ENCODE results near the gene ZNF610.

Gene ZNF610

DNA sequence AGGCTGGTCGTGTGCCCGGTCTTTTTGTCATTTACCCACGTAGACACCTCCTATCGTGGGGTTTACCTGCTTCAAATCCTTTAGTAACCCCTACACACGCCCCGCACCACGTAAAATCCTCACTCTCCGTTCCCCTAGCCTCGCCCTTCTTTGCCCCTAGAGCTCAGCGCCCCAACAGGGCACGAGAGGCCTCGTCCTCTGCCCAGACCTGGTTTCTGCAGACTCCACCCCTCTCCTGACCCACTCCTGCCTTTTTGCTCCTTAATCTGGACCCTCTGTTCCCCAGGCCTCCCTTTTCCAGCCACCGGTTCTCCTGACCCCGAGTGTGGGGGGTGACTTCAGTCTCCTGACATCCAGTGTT, 62.0 kb downstream of the ZNF610 start:
- DNase-seq (ENCODE audit: low read depth) = peak; percentile 1

DNA sequence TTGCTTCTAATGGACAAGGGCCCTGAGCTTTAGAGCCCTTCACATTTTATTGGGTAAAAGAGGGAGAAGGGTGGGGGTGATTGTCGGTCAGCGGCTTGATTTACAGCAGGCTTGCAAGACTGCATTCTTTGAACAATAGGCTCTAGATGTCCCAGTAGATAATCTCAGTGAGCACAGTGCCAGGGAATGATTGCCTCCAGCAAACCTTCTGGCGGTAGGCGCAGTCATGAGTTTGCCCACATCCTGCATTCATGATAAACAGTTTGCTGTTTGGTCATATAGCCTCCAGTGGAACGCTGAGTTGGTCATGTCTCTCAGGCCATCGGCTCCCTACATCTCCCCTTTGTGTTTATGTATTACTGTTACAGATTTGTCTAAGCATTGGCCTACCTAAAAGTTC, 74.2 kb downstream of the ZNF610 start:
- no peak for DNase-seq (ENCODE audit: low read depth)

- no peak for DNase-seq (ENCODE audit: low read depth)
Measured at GRCh38 chr19:52415711-52416110, 79.7 kb downstream of the ZNF610 start.
